HepG2 (cell line): Measurements from ENCODE around the gene EZH1. TPM values are rescaled to one million over a fixed set of nuclear protein-coding genes. Genes with fewer than 3 reads are reported as not detected.

Experiments used
- BRD4 ChIP-seq: sonication (generic); formaldehyde crosslinking; IDR thresholded peaks from 2 replicates; pipeline ENCODE4 v1.4.0; 2020; ENCODE audit warnings: missing genetic modification reagents
- EED ChIP-seq: sonication (generic); formaldehyde crosslinking; IDR thresholded peaks from 2 replicates; pipeline ENCODE4 v1.5.0; 2020; ENCODE audit warnings: mild to moderate bottlenecking, missing genetic modification reagents
- KDM6A ChIP-seq: IDR thresholded peaks from 2 replicates; pipeline ENCODE4 v1.6.1; 2016; ENCODE audit warnings: low read depth
- MEF2D ChIP-seq: sonication (generic); formaldehyde crosslinking; IDR thresholded peaks from 2 replicates; pipeline ENCODE4 v1.5.1; 2020; ENCODE audit warnings: mild to moderate bottlenecking, missing genetic modification reagents
- MYC ChIP-seq: sonication (generic); formaldehyde crosslinking; IDR thresholded peaks from 2 replicates; pipeline ENCODE4 v1.9.0; 2021; ENCODE audit warnings: missing genetic modification reagents, borderline replicate concordance
- REPIN1 ChIP-seq: sonication (generic); formaldehyde crosslinking; IDR thresholded peaks from 2 replicates; pipeline ENCODE4 v1.8.0; 2022; ENCODE audit warnings: missing genetic modification reagents, low read depth, mild to moderate bottlenecking, borderline replicate concordance
- ZNF607 ChIP-seq: sonication (generic); formaldehyde crosslinking; IDR thresholded peaks from 2 replicates; pipeline ENCODE4 v1.5.1; 2020; ENCODE audit warnings: missing genetic modification reagents, mild to moderate bottlenecking, borderline replicate concordance
- ZSCAN20 ChIP-seq: sonication (generic); formaldehyde crosslinking; IDR thresholded peaks from 2 replicates; pipeline ENCODE4 v1.4.0; 2020; ENCODE audit warnings: missing genetic modification reagents, mild to moderate bottlenecking, borderline replicate concordance
- polyA plus RNA-seq, 8 experiments: library from polyadenylated mRNA; depleted of rRNA in 3 of 8; stranded (reverse) in 7 of 8; unstranded in 1 of 8; fragments of >200 nt; fragmentation: Illumina TruSeq in 4 of 8; extraction: Trizol in 4 of 8; gene quantifications; 2 replicates each; pipeline versions ENCODE4 v1.2.1 to v1.2.3, GENCODE V29; 2011 to 2016; ENCODE audit warnings: low read depth in 4 of 8, missing spikeins in 1 of 8, mixed read lengths in 1 of 8; ENCODE audit not compliant: insufficient read depth in 1 of 8
- total RNA-seq, 5 experiments: library from RNA; depleted of rRNA; stranded (reverse); fragments of >200 nt; fragmentation: Illumina TruSeq; extraction: Trizol; gene quantifications; 2 replicates each; pipeline ENCODE4 v1.2.3, GENCODE V29; 2016; ENCODE audit warnings: low read depth in 1 of 5
- TF ChIP-seq, protein P1 (sequence below): sonication (generic); formaldehyde crosslinking; IDR thresholded peaks from 2 replicates; pipeline ENCODE4 v1.8.0; 2022; ENCODE audit warnings: missing genetic modification reagents, mild to moderate bottlenecking, inconsistent platforms, borderline replicate concordance
- TF ChIP-seq, protein P2 (sequence below): sonication (generic); formaldehyde crosslinking; IDR thresholded peaks from 2 replicates; pipeline ENCODE4 v1.5.1; 2020; ENCODE audit warnings: mild to moderate bottlenecking, missing genetic modification reagents, moderate library complexity
- TF ChIP-seq, protein P3 (sequence below): sonication (generic); formaldehyde crosslinking; IDR thresholded peaks from 2 replicates; pipeline ENCODE4 v1.9.0; 2021; ENCODE audit warnings: missing genetic modification reagents, borderline replicate concordance
- TF ChIP-seq, protein P4 (sequence below): sonication (generic); formaldehyde crosslinking; IDR thresholded peaks from 2 replicates; pipeline ENCODE4 v1.5.1; 2020; ENCODE audit warnings: mild to moderate bottlenecking, missing genetic modification reagents, moderate library complexity
- TF ChIP-seq, protein P5 (sequence below): sonication (generic); formaldehyde crosslinking; IDR thresholded peaks from 2 replicates; pipeline ENCODE4 v1.8.0; 2022; ENCODE audit warnings: mild to moderate bottlenecking, missing genetic modification reagents, borderline replicate concordance
- TF ChIP-seq, protein P6 (sequence below): sonication (generic); formaldehyde crosslinking; IDR thresholded peaks from 2 replicates; pipeline ENCODE4 v1.8.0; 2022; ENCODE audit warnings: mild to moderate bottlenecking, missing genetic modification reagents; ENCODE audit not compliant: insufficient replicate concordance

EZH1 gene
- total and polyA plus RNA-seq, 2 of the 13 experiments (the other 11 are each of a cell fraction or from before 2014, with no cell fraction given) = 11.6 to 24.0 TPM

DNA sequence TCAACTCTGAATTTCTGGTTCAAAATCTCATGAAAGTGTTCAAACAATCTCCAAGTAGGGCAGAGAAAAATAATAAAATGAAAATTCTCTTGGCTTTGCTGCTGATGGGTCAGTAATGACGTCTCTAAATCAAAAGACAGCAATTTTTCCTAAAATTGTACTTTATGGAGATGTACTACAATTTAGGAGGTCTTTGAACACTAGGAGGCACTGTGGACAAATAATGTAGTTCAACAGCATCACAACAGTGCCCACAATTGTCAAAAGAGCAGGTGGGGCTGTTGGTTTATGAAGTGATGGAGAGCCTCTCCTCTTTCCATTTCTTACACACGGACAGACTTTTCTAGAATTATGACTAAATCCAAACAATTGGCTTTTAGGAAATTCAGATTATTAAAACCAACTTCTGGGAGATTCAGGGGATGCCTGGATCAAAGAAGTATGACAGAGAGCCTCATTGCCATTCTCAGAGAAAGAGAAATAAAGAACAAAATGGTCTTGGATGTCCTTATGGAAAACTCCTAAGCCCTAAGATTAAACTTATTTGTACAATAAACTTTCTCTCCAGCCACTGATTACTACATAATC, 23.8 kb downstream of the EZH1 start (continued):
- TF ChIP-seq, protein P1, sequence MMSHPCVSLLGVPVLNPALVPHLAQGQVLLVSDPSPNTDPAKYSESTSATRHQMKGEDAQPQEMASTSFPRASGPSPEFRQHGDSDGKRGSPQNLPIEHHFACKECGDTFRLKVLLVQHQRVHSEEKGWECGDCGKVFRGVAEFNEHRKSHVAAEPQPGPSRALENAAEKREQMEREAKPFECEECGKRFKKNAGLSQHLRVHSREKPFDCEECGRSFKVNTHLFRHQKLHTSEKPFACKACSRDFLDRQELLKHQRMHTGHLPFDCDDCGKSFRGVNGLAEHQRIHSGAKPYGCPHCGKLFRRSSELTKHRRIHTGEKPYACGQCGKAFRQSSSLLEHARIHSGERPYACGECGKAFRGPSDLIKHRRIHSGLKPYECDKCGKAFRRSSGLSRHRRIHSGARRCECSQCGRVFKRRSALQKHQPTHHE (CRISPR knock-in tag) = no peak
- TF ChIP-seq, protein P2, sequence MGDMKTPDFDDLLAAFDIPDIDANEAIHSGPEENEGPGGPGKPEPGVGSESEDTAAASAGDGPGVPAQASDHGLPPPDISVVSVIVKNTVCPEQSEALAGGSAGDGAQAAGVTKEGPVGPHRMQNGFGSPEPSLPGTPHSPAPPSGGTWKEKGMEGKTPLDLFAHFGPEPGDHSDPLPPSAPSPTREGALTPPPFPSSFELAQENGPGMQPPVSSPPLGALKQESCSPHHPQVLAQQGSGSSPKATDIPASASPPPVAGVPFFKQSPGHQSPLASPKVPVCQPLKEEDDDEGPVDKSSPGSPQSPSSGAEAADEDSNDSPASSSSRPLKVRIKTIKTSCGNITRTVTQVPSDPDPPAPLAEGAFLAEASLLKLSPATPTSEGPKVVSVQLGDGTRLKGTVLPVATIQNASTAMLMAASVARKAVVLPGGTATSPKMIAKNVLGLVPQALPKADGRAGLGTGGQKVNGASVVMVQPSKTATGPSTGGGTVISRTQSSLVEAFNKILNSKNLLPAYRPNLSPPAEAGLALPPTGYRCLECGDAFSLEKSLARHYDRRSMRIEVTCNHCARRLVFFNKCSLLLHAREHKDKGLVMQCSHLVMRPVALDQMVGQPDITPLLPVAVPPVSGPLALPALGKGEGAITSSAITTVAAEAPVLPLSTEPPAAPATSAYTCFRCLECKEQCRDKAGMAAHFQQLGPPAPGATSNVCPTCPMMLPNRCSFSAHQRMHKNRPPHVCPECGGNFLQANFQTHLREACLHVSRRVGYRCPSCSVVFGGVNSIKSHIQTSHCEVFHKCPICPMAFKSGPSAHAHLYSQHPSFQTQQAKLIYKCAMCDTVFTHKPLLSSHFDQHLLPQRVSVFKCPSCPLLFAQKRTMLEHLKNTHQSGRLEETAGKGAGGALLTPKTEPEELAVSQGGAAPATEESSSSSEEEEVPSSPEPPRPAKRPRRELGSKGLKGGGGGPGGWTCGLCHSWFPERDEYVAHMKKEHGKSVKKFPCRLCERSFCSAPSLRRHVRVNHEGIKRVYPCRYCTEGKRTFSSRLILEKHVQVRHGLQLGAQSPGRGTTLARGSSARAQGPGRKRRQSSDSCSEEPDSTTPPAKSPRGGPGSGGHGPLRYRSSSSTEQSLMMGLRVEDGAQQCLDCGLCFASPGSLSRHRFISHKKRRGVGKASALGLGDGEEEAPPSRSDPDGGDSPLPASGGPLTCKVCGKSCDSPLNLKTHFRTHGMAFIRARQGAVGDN (CRISPR knock-in tag) = no peak
- TF ChIP-seq ZNF607 (CRISPR knock-in tag) (no peak), ZSCAN20 (CRISPR knock-in tag) (no peak), BRD4 (CRISPR knock-in tag) (no peak), MYC (CRISPR knock-in tag) (no peak), MEF2D (0 out of 2 replicates have a peak, but pooled peaks have one; percentile 19), EED (CRISPR knock-in tag) (no peak), KDM6A (CRISPR knock-in tag) (no peak), REPIN1 (CRISPR knock-in tag) (peak; percentile 54; the same call in 1 of the 2 replicates)
- TF ChIP-seq, protein P3, sequence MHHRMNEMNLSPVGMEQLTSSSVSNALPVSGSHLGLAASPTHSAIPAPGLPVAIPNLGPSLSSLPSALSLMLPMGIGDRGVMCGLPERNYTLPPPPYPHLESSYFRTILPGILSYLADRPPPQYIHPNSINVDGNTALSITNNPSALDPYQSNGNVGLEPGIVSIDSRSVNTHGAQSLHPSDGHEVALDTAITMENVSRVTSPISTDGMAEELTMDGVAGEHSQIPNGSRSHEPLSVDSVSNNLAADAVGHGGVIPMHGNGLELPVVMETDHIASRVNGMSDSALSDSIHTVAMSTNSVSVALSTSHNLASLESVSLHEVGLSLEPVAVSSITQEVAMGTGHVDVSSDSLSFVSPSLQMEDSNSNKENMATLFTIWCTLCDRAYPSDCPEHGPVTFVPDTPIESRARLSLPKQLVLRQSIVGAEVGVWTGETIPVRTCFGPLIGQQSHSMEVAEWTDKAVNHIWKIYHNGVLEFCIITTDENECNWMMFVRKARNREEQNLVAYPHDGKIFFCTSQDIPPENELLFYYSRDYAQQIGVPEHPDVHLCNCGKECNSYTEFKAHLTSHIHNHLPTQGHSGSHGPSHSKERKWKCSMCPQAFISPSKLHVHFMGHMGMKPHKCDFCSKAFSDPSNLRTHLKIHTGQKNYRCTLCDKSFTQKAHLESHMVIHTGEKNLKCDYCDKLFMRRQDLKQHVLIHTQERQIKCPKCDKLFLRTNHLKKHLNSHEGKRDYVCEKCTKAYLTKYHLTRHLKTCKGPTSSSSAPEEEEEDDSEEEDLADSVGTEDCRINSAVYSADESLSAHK (CRISPR knock-in tag) = no peak
- TF ChIP-seq, protein P4, sequence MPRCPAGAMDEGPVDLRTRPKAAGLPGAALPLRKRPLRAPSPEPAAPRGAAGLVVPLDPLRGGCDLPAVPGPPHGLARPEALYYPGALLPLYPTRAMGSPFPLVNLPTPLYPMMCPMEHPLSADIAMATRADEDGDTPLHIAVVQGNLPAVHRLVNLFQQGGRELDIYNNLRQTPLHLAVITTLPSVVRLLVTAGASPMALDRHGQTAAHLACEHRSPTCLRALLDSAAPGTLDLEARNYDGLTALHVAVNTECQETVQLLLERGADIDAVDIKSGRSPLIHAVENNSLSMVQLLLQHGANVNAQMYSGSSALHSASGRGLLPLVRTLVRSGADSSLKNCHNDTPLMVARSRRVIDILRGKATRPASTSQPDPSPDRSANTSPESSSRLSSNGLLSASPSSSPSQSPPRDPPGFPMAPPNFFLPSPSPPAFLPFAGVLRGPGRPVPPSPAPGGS (CRISPR knock-in tag) = no peak
- TF ChIP-seq, protein P5, sequence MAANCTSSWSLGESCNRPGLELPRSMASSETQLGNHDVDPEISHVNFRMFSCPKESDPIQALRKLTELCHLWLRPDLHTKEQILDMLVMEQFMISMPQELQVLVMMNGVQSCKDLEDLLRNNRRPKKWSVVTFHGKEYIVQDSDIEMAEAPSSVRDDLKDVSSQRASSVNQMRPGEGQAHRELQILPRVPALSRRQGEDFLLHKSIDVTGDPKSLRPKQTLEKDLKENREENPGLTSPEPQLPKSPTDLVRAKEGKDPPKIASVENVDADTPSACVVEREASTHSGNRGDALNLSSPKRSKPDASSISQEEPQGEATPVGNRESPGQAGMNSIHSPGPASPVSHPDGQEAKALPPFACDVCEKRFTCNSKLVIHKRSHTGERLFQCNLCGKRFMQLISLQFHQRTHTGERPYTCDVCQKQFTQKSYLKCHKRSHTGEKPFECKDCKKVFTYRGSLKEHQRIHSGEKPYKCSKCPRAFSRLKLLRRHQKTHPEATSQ = no peak
- TF ChIP-seq, protein P6, sequence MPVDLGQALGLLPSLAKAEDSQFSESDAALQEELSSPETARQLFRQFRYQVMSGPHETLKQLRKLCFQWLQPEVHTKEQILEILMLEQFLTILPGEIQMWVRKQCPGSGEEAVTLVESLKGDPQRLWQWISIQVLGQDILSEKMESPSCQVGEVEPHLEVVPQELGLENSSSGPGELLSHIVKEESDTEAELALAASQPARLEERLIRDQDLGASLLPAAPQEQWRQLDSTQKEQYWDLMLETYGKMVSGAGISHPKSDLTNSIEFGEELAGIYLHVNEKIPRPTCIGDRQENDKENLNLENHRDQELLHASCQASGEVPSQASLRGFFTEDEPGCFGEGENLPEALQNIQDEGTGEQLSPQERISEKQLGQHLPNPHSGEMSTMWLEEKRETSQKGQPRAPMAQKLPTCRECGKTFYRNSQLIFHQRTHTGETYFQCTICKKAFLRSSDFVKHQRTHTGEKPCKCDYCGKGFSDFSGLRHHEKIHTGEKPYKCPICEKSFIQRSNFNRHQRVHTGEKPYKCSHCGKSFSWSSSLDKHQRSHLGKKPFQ (CRISPR knock-in tag) = no peak
